Bronchial epithelial cell (primary cell): ENCODE data around the gene STAT6. TPM values are rescaled to one million over a fixed set of nuclear protein-coding genes. Genes with fewer than 3 reads are reported as not detected.

Experiments
- DNase-seq: peaks from one replicate; pipeline ENCODE4 v3.0.0-alpha.2; 2010; ENCODE audit warnings: low read depth
- FAIRE-seq: peaks from 2 replicates; lab custom pipeline; 2011; peaks lifted over from hg19 to GRCh38; lab: Jason Lieb, UNC
- H3K27me3 ChIP-seq: 2 replicates; pipeline ENCODE4 v1.5.1; 2011; ENCODE audit warnings: low read length; ENCODE audit not compliant: control insufficient read depth, insufficient read depth
- H3K36me3 ChIP-seq: 2 replicates; pipeline ENCODE4 v1.5.1; 2011; ENCODE audit warnings: low read length; ENCODE audit not compliant: control insufficient read depth, insufficient read depth
- H3K4me3 ChIP-seq: 2 replicates; pipeline ENCODE4 v1.5.1; 2011; ENCODE audit warnings: mild to moderate bottlenecking, low read depth, low read length, control low read depth
- CTCF ChIP-seq: IDR thresholded peaks from 2 replicates; pipeline ENCODE4 v1.5.1; 2011; ENCODE audit warnings: mild to moderate bottlenecking, moderate library complexity, low read length, control low read depth, inconsistent platforms; ENCODE audit not compliant: insufficient read depth, severe bottlenecking
- total RNA-seq: library from RNA; depleted of rRNA; stranded (reverse); fragments of >200 nt; gene quantifications from 2 replicates; pipeline ENCODE4 v1.2.1, GENCODE V29; 2014

Gene STAT6
- total RNA-seq, 1 donor from 2014 or later = 30.8 TPM

- DNase-seq = no peak
- no peak for FAIRE-seq
- Histone ChIP-seq H3K36me3 (peaks cover 20% of the 10 kb centered on the region), H3K4me3 (no peak within 1 kb of the TSS), H3K27me3 (no peaks in the 10 kb centered on the region)
- TF ChIP-seq CTCF = no peak
Observed at GRCh38 chr12:57146961-57147944, 36.1 kb upstream of the STAT6 start, which contains the start of gene LRP1-AS. Gene LRP1-AS (minus strand): TSS chr12:57147619.

DNA sequence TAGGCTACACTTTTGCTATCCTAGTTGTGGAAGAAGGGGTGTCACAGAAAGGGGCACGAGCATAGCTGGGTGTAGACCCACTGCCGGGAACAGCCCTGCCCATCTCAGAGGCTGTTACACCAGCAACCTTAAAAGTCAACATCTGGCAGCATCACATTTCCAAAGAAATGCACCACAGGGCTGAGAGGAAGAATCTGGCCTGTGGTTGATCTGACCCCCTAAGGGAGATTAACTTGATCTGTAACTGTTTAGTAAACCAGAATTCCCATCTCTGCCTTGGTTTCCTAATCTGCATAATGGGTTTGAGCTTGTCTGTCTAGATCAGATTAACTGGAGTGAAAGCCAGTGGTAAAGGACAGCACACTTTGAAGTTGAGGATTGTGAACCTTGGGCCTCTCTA is 34.9 kb upstream of the STAT6 start:
- no peak overlapping the region for H3K4me3 ChIP-seq
- no peaks in the 10 kb centered on the region for H3K27me3 ChIP-seq
- TF ChIP-seq CTCF = no peak
- FAIRE-seq (no peak), DNase-seq (no peak)
- peaks cover 30% of the 10 kb centered on the region for H3K36me3 ChIP-seq

DNA sequence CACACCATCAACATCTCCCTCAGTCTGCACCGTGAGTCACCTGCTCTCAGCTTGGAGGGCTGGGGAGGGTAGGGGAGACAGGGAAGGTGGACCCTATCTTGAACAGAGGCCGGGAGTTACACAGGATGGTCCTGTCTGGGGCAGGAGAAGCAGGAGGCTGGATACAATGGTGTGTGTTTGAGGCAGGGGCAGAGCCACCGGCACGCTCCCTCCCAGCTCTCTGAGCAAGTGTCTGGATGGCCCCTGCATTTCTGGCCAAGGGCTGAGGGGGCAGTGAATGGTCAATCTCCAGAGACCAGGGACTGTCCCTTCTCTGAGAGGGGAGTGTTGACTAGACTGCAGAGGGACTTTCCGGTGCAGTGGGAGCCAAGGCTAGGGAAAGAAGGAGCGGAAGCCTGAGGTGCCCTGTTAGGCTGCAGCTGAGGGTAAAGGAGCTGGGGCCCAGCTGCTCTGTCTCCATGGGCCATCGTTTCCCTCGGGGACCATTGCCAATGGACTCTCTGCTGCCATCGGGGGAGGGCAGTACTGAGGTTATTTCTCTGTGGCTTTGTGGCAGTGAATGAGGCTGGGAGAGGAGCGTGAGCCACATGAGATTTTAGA is 34.4 kb upstream of the STAT6 start:
- no peak for DNase-seq
- Histone ChIP-seq H3K4me3 (no peak overlapping the region), H3K36me3 (peaks cover 32% of the 10 kb centered on the region), H3K27me3 (no peaks in the 10 kb centered on the region)
- no peak for TF ChIP-seq CTCF
- FAIRE-seq = no peak

- Histone ChIP-seq H3K36me3 (peaks cover 39% of the 10 kb centered on the region), H3K4me3 (no peak overlapping the region), H3K27me3 (no peaks in the 10 kb centered on the region)
- TF ChIP-seq CTCF = no peak
- FAIRE-seq (no peak), DNase-seq (no peak)
Observed at GRCh38 chr12:57143454-57143853, 32.3 kb upstream of the STAT6 start.

DNA sequence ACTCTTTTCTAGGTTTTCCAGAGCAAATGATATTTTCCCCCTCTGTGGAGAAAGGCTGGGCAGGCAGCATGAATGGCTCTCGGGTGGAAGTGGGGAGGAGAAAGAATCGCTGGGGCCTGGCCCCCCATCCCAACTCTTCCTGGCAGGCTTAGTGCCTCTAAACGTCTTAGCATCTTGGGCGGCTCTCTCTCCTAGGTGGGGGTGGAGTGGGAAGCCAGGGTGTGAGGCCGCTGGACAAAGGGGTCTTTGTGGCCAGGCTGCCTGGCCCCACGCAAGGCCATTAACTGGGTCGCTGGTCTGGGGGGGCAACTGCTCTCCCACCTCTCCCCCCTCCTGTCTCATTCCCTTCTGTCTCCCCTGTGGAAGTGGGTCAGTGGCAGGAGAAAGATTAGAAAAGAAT is 31.6 kb upstream of the STAT6 start:
- Histone ChIP-seq H3K4me3 (no peak overlapping the region), H3K27me3 (no peaks in the 10 kb centered on the region), H3K36me3 (peaks cover 40% of the 10 kb centered on the region)
- FAIRE-seq (no peak), DNase-seq (no peak)
- no peak for TF ChIP-seq CTCF
